GM12878 (cell line): Measurements from ENCODE around the gene CLDN10. TPM values are rescaled to one million over a fixed set of nuclear protein-coding genes. Genes with fewer than 3 reads are reported as not detected.

Source experiments
- ATAC-seq: fragments of 200-7000 bp; cut with Tn5 transposase; 3 replicates; pipeline ENCODE4 v1.9.1; 2020; ENCODE audit warnings: mild to moderate bottlenecking, moderate library complexity
- BruUV-seq: library from RNA; stranded (reverse); fragments of 400-500 nt; replicated peaks from 2 replicates; lab custom pipeline; 2021; lab: Mats Ljungman, UMichigan
- CTCF ChIA-PET: fragments of 300-600 bp; sonication (Branson Sonifier 250); formaldehyde crosslinking; extraction: SDS; loops from one replicate; lab custom pipeline; 2021; ENCODE audit warnings: inconsistent platforms; lab: Yijun Ruan, JAX
- POLR2A ChIA-PET: fragments of 350-600 bp; formaldehyde crosslinking; extraction: SDS; loops from one replicate; lab custom pipeline; 2021; ENCODE audit warnings: inconsistent platforms; lab: Charles Lee
- RAD21 ChIA-PET: fragments of 300-600 bp; sonication (Branson Sonifier 250); formaldehyde crosslinking; loops from one replicate; lab custom pipeline; 2023; ENCODE audit warnings: antibody characterized with exemption; ENCODE audit not compliant: unreplicated experiment; lab: Charles Lee
- SMC1A ChIA-PET: fragments of 300-600 bp; sonication (Branson Sonifier 250); formaldehyde crosslinking; loops from one replicate; lab custom pipeline; 2023; ENCODE audit not compliant: unreplicated experiment, uncharacterized antibody; lab: Charles Lee
- DNase-seq: peaks from one replicate; pipeline ENCODE4 v3.0.0-alpha.2; 2011; ENCODE audit warnings: low read depth, low spot score
- FAIRE-seq: peaks from 3 replicates; lab custom pipeline; 2011; peaks lifted over from hg19 to GRCh38; lab: Jason Lieb, UNC
- H2AFZ ChIP-seq: 2 replicates; pipeline ENCODE4 v1.6.0; 2011; ENCODE audit warnings: low read depth, low read length, control low read depth; ENCODE audit not compliant: control insufficient read depth
- H3K27ac ChIP-seq: 2 replicates; pipeline ENCODE4 v1.5.1; 2011; ENCODE audit warnings: control low read depth; ENCODE audit not compliant: control insufficient read depth, insufficient read depth
- H3K27me3 ChIP-seq, 2 experiments: replicated peaks in 1 of 2; 2 replicates each; pipeline versions ENCODE4 v1.6.0 to v1.6.1; 2011; ENCODE audit warnings: low read length in 1 of 2; ENCODE audit not compliant: control insufficient read depth in 2 of 2, insufficient read depth in 2 of 2
- H3K36me3 ChIP-seq, 2 experiments: 2 replicates each; pipeline ENCODE4 v1.5.1; 2011; ENCODE audit warnings: low read length in 1 of 2; ENCODE audit not compliant: control insufficient read depth in 2 of 2, insufficient read depth in 2 of 2
- H3K4me1 ChIP-seq: 2 replicates; pipeline ENCODE4 v1.6.1; 2011; ENCODE audit warnings: mild to moderate bottlenecking, low read length, moderate library complexity, mixed read lengths; ENCODE audit not compliant: control insufficient read depth, insufficient read depth
- H3K4me2 ChIP-seq: 2 replicates; pipeline ENCODE4 v1.6.0; 2011; ENCODE audit warnings: control low read depth; ENCODE audit not compliant: control insufficient read depth, insufficient read depth
- H3K4me3 ChIP-seq: fragments of 200-600 bp; sonication (generic); 2 replicates; pipeline ENCODE4 v1.5.1; 2016
- H3K79me2 ChIP-seq: 2 replicates; pipeline ENCODE4 v1.6.0; 2011; ENCODE audit warnings: low read length; ENCODE audit not compliant: control insufficient read depth, insufficient read depth
- H3K9ac ChIP-seq: 2 replicates; pipeline ENCODE4 v1.8.0; 2011; ENCODE audit warnings: low read length, control low read depth, mixed read lengths; ENCODE audit not compliant: control insufficient read depth, insufficient read depth
- H3K9me3 ChIP-seq: replicated peaks from 3 replicates; pipeline ENCODE4 v1.5.1; 2011; ENCODE audit warnings: mild to moderate bottlenecking, low read length; ENCODE audit not compliant: control insufficient read depth, insufficient read depth
- H4K20me1 ChIP-seq: 2 replicates; pipeline ENCODE4 v1.6.0; 2011; ENCODE audit not compliant: control insufficient read depth, insufficient read depth
- ATF3 ChIP-seq: IDR thresholded peaks from 2 replicates; pipeline ENCODE4 v1.6.1; 2011; ENCODE audit warnings: low read depth, mild to moderate bottlenecking, low read length, moderate library complexity, borderline replicate concordance; ENCODE audit errors: extremely low read depth
- BCL3 ChIP-seq: IDR thresholded peaks from 2 replicates; pipeline ENCODE4 v1.6.1; 2011; ENCODE audit warnings: borderline replicate concordance, low read depth, mild to moderate bottlenecking, moderate library complexity, low read length; ENCODE audit not compliant: insufficient read depth, poor library complexity, severe bottlenecking
- NR2C2 ChIP-seq: IDR thresholded peaks from 2 replicates; pipeline ENCODE4 v1.6.1; 2011; ENCODE audit warnings: borderline replicate concordance, low read depth; ENCODE audit not compliant: control insufficient read depth, insufficient read length
- NR2F1 ChIP-seq: fragments of 450-650 bp; conservative IDR thresholded peaks from 2 replicates; pipeline ENCODE4 v1.6.1; 2017; ENCODE audit warnings: mild to moderate bottlenecking
- RCOR1 ChIP-seq: conservative IDR thresholded peaks from 2 replicates; pipeline ENCODE4 v1.6.1; 2012; ENCODE audit warnings: low read depth, low read length, improper control_type of control experiment
- USF2 ChIP-seq: IDR thresholded peaks from 2 replicates; pipeline ENCODE4 v1.6.1; 2011; ENCODE audit warnings: low read depth, low read length, improper control_type of control experiment, borderline replicate concordance
- WGBS: methylation state at CpG from one replicate; pipeline ENCODE4 v1.1.6; 2016; ENCODE audit warnings: low lambda C conversion rate; ENCODE audit not compliant: insufficient replicate concordance, insufficient coverage; ENCODE audit errors: missing lambda C conversion rate; 5-methylcytosine and 5-hydroxymethylcytosine counted together
- in situ Hi-C: fragments of 300-500 bp; cut with MboI; formaldehyde crosslinking; loops from 9 replicates; pipeline ENCODE4 v1.14.3; 2018; ENCODE audit warnings: mixed read lengths
- intact Hi-C: fragments of 100-400 bp; cut with micrococcal nuclease; formaldehyde crosslinking; loops from one replicate; pipeline ENCODE4 v1.14.2; 2022; ENCODE audit not compliant: unreplicated experiment
- polyA plus RNA-seq, 11 experiments: library from polyadenylated mRNA; depleted of rRNA in 4 of 11; unstranded in 6 of 11; stranded (reverse) in 5 of 11; fragments of >200 nt; fragmentation: Nextera tagmentation in 4 of 11; fragmentation: Illumina TruSeq in 1 of 11; extraction: Ambion mirVana in 4 of 11; extraction: Trizol in 1 of 11; gene quantifications; 1 replicate in 1 of 11; 2 replicates in 10 of 11; pipeline versions ENCODE4 v1.2.1 to v1.2.3, GENCODE V29; 2011 to 2016; ENCODE audit warnings: inconsistent platforms in 2 of 11, missing spikeins in 2 of 11, low read depth in 1 of 11
- total RNA-seq, 4 experiments: library from RNA; depleted of rRNA in 3 of 4; stranded (reverse); fragments of >200 nt in 3 of 4; fragmentation: Illumina TruSeq in 1 of 4; extraction: Trizol in 1 of 4; gene quantifications; 2 replicates each; pipeline versions ENCODE4 v1.2.1 to v1.2.3, GENCODE V29; 2013 to 2021

Gene CLDN10
- total and polyA plus RNA-seq, 10 of the 15 experiments (the other 5 are each of a cell fraction or from before 2014, with no cell fraction given), result not detected

GRCh38 chr13:95608640-95609323 is 56.3 kb downstream of the CLDN10 start (continued):
- TF ChIP-seq BCL3 (no peak), RCOR1 (no peak), ATF3 (no peak), NR2F1 (no peak)

- POLR2A ChIA-PET, result no interaction called here
- H2AFZ ChIP-seq, result no peak overlapping the region
- SMC1A ChIA-PET, result interaction anchor here (0.6 to 0.9 kb wide), 2 partner anchors 7 to 13 kb away, joined by 3 read pairs; no protein-coding TSS in a partner anchor
- H3K4me2 ChIP-seq, result no peak overlapping the region
- no peaks in the 10 kb centered on the region for H3K27me3 ChIP-seq
- no peak overlapping the region for H3K27ac ChIP-seq
- no peak for TF ChIP-seq NR2C2
- no peak for TF ChIP-seq USF2
- H3K4me1 ChIP-seq, result no peaks in the 10 kb centered on the region
- in situ Hi-C loops (loop anchor here (25.0 kb wide), 1 partner anchor 223 kb away; no protein-coding TSS in a partner anchor), intact Hi-C loops (no loop called here)
- no peaks in the 10 kb centered on the region for H3K36me3 ChIP-seq
- ATAC-seq, result no peak
- no peaks in the 10 kb centered on the region; the same call in 2 of the 3 replicates for H3K9me3 ChIP-seq
- CTCF ChIA-PET, result interaction anchor here (1.3 kb wide), 2 partner anchors 9 to 10 kb away, joined by 4 to 6 read pairs; no protein-coding TSS in a partner anchor
- no peak for DNase-seq
- H3K79me2 ChIP-seq, result no peaks in the 10 kb centered on the region
- no peaks in the 10 kb centered on the region for H4K20me1 ChIP-seq
- RAD21 ChIA-PET, result interaction anchor here (1.2 kb wide), 1 partner anchor 219 kb away, joined by 3 read pairs; no protein-coding TSS in a partner anchor
- H3K4me3 ChIP-seq, result no peak overlapping the region
- BruUV-seq, result no TSS peak
- WGBS, result 70% methylated on average over 7 of the region's 7 CpGs
- no peak for FAIRE-seq
- no peak overlapping the region for H3K9ac ChIP-seq
Observed at GRCh38 chr13:95614641-95615245, 62.2 kb downstream of the CLDN10 start.
